Kasumi-1 (cell line): ENCODE results near the gene GUCD1.
A peak's percentile ranks its signal among the peaks of the same experiment; 100 is the strongest.
"Not testable (repeated sequence)": the region's sequence is repeated elsewhere in the genome, so short reads cannot be mapped to it uniquely, and the experiment has no call there.

Source experiments
- DNase-seq, 2 experiments: peaks; one replicate each; lab custom pipeline; 2025; lab: John Stamatoyannopoulos, UW

The GUCD1 gene

GRCh38 chr22:24565077-24565476 is 10.1 kb upstream of the GUCD1 start:
- DNase-seq = no peak

GRCh38 chr22:24564376-24565058 is 9.6 kb upstream of the GUCD1 start:
- DNase-seq = no peak

GRCh38 chr22:24563246-24563645 is 8.3 kb upstream of the GUCD1 start:
- no peak for DNase-seq

GRCh38 chr22:24559471-24559870 is 4.5 kb upstream of the GUCD1 start:
- DNase-seq = no peak

GRCh38 chr22:24555165-24556039 is 464 bp upstream of the GUCD1 start, which contains the start of gene SNRPD3:
Gene SNRPD3 (plus strand): TSS chr22:24555999. CDS start chr22:24557675, 1,676 bp downstream.
- DNase-seq = peak; percentile 95

- peak in 1 of 2 experiments; percentile 31 for DNase-seq
Measured at GRCh38 chr22:24553597-24554312, 1.2 kb downstream of the GUCD1 start.

GRCh38 chr22:24552503-24553286 is 2.2 kb downstream of the GUCD1 start:
- not testable (repeated sequence) for DNase-seq

GRCh38 chr22:24550902-24551435 is 4.0 kb downstream of the GUCD1 start:
- no peak for DNase-seq

GRCh38 chr22:24550028-24550901 is 4.7 kb downstream of the GUCD1 start:
- no peak for DNase-seq

GRCh38 chr22:24548812-24549211 is 6.1 kb downstream of the GUCD1 start:
- no peak for DNase-seq

- no peak for DNase-seq
Measured at GRCh38 chr22:24543679-24544243, 11.2 kb downstream of the GUCD1 start.

GRCh38 chr22:24543185-24543601 is 11.7 kb downstream of the GUCD1 start:
- DNase-seq = no peak

- no peak for DNase-seq
Measured at GRCh38 chr22:24542641-24543040, 12.3 kb downstream of the GUCD1 start.

- DNase-seq = peak; percentile 49 to 61
Measured at GRCh38 chr22:24541681-24542515, 13.0 kb downstream of the GUCD1 start.

- no peak for DNase-seq
Measured at GRCh38 chr22:24540470-24540869, 14.5 kb downstream of the GUCD1 start.

GRCh38 chr22:24536089-24536488 is 18.8 kb downstream of the GUCD1 start:
- no peak for DNase-seq

- DNase-seq = no peak
Measured at GRCh38 chr22:24535348-24535747, 19.6 kb downstream of the GUCD1 start.

- DNase-seq = no peak
Measured at GRCh38 chr22:24532075-24532474, 22.9 kb downstream of the GUCD1 start.

GRCh38 chr22:24530968-24531367 is 24.0 kb downstream of the GUCD1 start:
- not testable (repeated sequence) for DNase-seq
